OCI-LY1 (cell line): Measurements from ENCODE around the gene SALL2.

Experiments used
- H2AFZ ChIP-seq: fragments of 200-600 bp; sonication (generic), shearing (Covaris generic); 2 replicates; pipeline ENCODE4 v1.6.0; 2014; ENCODE audit warnings: antibody characterized with exemption, mild to moderate bottlenecking, low read length
- H3F3A ChIP-seq: fragments of 200-600 bp; sonication (generic), shearing (Covaris generic); 2 replicates; pipeline ENCODE4 v1.6.0; 2014; ENCODE audit warnings: mild to moderate bottlenecking, antibody characterized with exemption, low read length, moderate library complexity; ENCODE audit not compliant: insufficient read depth
- H3K27ac ChIP-seq: fragments of 200-600 bp; sonication (generic); 2 replicates; pipeline ENCODE4 v1.5.1; 2014; ENCODE audit warnings: low read length, mixed run types, mild to moderate bottlenecking, low read depth; ENCODE audit not compliant: poor library complexity, severe bottlenecking
- H3K27me3 ChIP-seq: fragments of 200-600 bp; sonication (generic); 2 replicates; pipeline ENCODE4 v1.6.0; 2014; ENCODE audit warnings: antibody characterized with exemption, mild to moderate bottlenecking, low read length, moderate library complexity; ENCODE audit not compliant: insufficient read depth
- H3K36me3 ChIP-seq: fragments of 200-600 bp; sonication (generic); 2 replicates; pipeline ENCODE4 v1.6.1; 2014; ENCODE audit warnings: mild to moderate bottlenecking, antibody characterized with exemption, low read length, moderate library complexity, mixed read lengths; ENCODE audit not compliant: insufficient read depth
- H3K4me1 ChIP-seq: fragments of 200-600 bp; sonication (generic); 2 replicates; pipeline ENCODE4 v1.5.1; 2014; ENCODE audit warnings: mild to moderate bottlenecking, low read length, moderate library complexity; ENCODE audit not compliant: insufficient read depth, severe bottlenecking
- H3K4me2 ChIP-seq: fragments of 200-600 bp; sonication (generic), shearing (Covaris generic); 2 replicates; pipeline ENCODE4 v1.6.1; 2014; ENCODE audit warnings: low read length
- H3K4me3 ChIP-seq: fragments of 200-600 bp; sonication (generic); 2 replicates; pipeline ENCODE4 v1.5.1; 2014; ENCODE audit warnings: low read length, low read depth, mild to moderate bottlenecking, mixed read lengths; ENCODE audit not compliant: poor library complexity, severe bottlenecking
- H3K79me2 ChIP-seq: fragments of 200-600 bp; shearing (Covaris generic); 2 replicates; pipeline ENCODE4 v1.6.1; 2016; ENCODE audit warnings: mixed run types, low read length, mixed read lengths; ENCODE audit not compliant: insufficient read depth
- H3K9ac ChIP-seq: fragments of 200-600 bp; sonication (generic), shearing (Covaris generic); 2 replicates; pipeline ENCODE4 v1.6.1; 2014; ENCODE audit warnings: mild to moderate bottlenecking, low read length, mixed read lengths
- H3K9me2 ChIP-seq: fragments of 200-600 bp; sonication (generic), shearing (Covaris generic); 2 replicates; pipeline ENCODE4 v1.6.1; 2014; ENCODE audit warnings: low read depth, mild to moderate bottlenecking, low read length, mixed read lengths
- H3K9me3 ChIP-seq: fragments of 200-600 bp; shearing (Covaris generic); 2 replicates; pipeline ENCODE4 v1.6.1; 2014; ENCODE audit warnings: low read length, mixed read lengths
- H4K20me1 ChIP-seq: fragments of 200-600 bp; sonication (generic), shearing (Covaris generic); 2 replicates; pipeline ENCODE4 v1.6.0; 2016; ENCODE audit warnings: mild to moderate bottlenecking, low read length; ENCODE audit not compliant: insufficient read depth
- CTCF ChIP-seq: fragments of 200-600 bp; sonication (generic), shearing (Covaris generic); IDR thresholded peaks from 2 replicates; pipeline ENCODE4 v1.5.1; 2017; ENCODE audit warnings: mild to moderate bottlenecking, antibody characterized with exemption, low read length, moderate library complexity, mixed read lengths
- EZH2 ChIP-seq: fragments of 200-600 bp; sonication (generic), shearing (Covaris generic); IDR thresholded peaks from 2 replicates; pipeline ENCODE4 v1.8.0; 2017; ENCODE audit warnings: borderline replicate concordance, mixed run types, mild to moderate bottlenecking, antibody characterized with exemption, low read length, moderate library complexity, mixed read lengths

SALL2 gene

GRCh38 chr14:21536418-21537089 lies 10.4 kb upstream of the SALL2 start:
- no peaks in the 10 kb centered on the region; the same call in 1 of the 2 replicates for H3K27me3 ChIP-seq
- no peaks in the 10 kb centered on the region for H3F3A ChIP-seq
- no peak overlapping the region for H3K27ac ChIP-seq
- no peaks in the 10 kb centered on the region for H3K9me2 ChIP-seq
- H3K9me3 ChIP-seq: no peaks in the 10 kb centered on the region
- no peak for TF ChIP-seq CTCF
- TF ChIP-seq EZH2: no peak
- H3K36me3 ChIP-seq: no peaks in the 10 kb centered on the region
- H4K20me1 ChIP-seq: no peaks in the 10 kb centered on the region
- H3K9ac ChIP-seq: no peak overlapping the region
- no peaks in the 10 kb centered on the region for H3K79me2 ChIP-seq
- H3K4me3 ChIP-seq: no peak overlapping the region
- no peaks in the 10 kb centered on the region for H3K4me1 ChIP-seq
- H3K4me2 ChIP-seq: no peak overlapping the region
- H2AFZ ChIP-seq: no peak overlapping the region

GRCh38 chr14:21535545-21536417 lies 9.6 kb upstream of the SALL2 start:
- no peaks in the 10 kb centered on the region for H3K79me2 ChIP-seq
- H3K4me2 ChIP-seq: no peak overlapping the region
- H3K9me2 ChIP-seq: no peaks in the 10 kb centered on the region
- H3K27me3 ChIP-seq: no peaks in the 10 kb centered on the region; the same call in 1 of the 2 replicates
- no peak overlapping the region for H3K9ac ChIP-seq
- TF ChIP-seq EZH2 (no peak), CTCF (no peak)
- no peak overlapping the region for H2AFZ ChIP-seq
- H3K4me3 ChIP-seq: no peak overlapping the region
- no peak overlapping the region for H3K27ac ChIP-seq
- H3F3A ChIP-seq: no peaks in the 10 kb centered on the region
- H3K9me3 ChIP-seq: no peaks in the 10 kb centered on the region
- no peaks in the 10 kb centered on the region for H3K36me3 ChIP-seq
- no peaks in the 10 kb centered on the region for H4K20me1 ChIP-seq
- H3K4me1 ChIP-seq: no peaks in the 10 kb centered on the region

GRCh38 chr14:21534576-21534975 lies 8.4 kb upstream of the SALL2 start:
- Histone ChIP-seq H3K79me2 (no peaks in the 10 kb centered on the region), H3K36me3 (no peaks in the 10 kb centered on the region), H3K9me2 (no peaks in the 10 kb centered on the region), H3K27me3 (no peaks in the 10 kb centered on the region; the same call in 1 of the 2 replicates), H4K20me1 (no peaks in the 10 kb centered on the region), H3K27ac (no peak overlapping the region), H3K4me1 (no peaks in the 10 kb centered on the region), H3K4me2 (no peak overlapping the region), H2AFZ (no peak overlapping the region), H3K9me3 (no peaks in the 10 kb centered on the region), H3K4me3 (no peak overlapping the region), H3F3A (no peaks in the 10 kb centered on the region), H3K9ac (no peak overlapping the region)
- no peak for TF ChIP-seq CTCF
